ENCODE results near the gene CYP26C1.

- TF ChIP-seq POLR2AphosphoS5 (IDR thresholded peaks at IDR 0.05; ENCODE audit: low read depth, low read length) = no peak
- TF ChIP-seq POLR2A (IDR thresholded peaks at IDR 0.05; ENCODE audit: low read depth, low read length) = no peak
- no peak for TF ChIP-seq TAF1 (IDR thresholded peaks at IDR 0.05; ENCODE audit: borderline replicate concordance, low read depth, low read length)
Measured at GRCh38 chr10:93115661-93116383, 55.2 kb downstream of the CYP26C1 start.
